ENCODE data around the gene ZNF691. TPM values are rescaled to one million over a fixed set of nuclear protein-coding genes. Genes with fewer than 3 reads are reported as not detected.

ZNF691 gene
- total RNA-seq, 1 donor from 2014 or later = 4.5 TPM

GRCh38 chr1:42825036-42825851, 21.2 kb upstream of the ZNF691 start:
- FAIRE-seq = no peak
- no peak for DNase-seq (ENCODE audit: low read depth)
- H3K27me3 ChIP-seq (ENCODE audit: control insufficient read depth, insufficient read depth, low read length) = no peaks in the 10 kb centered on the region
- H3K4me3 ChIP-seq (ENCODE audit: low read depth, low read length) = no peak overlapping the region
- H3K36me3 ChIP-seq (ENCODE audit: control insufficient read depth, insufficient read depth, low read length) = no peaks in the 10 kb centered on the region
- TF ChIP-seq CTCF (IDR thresholded peaks at IDR 0.05; ENCODE audit: insufficient read depth, low read length, severe bottlenecking) = no peak

GRCh38 chr1:42830631-42831030, 15.8 kb upstream of the ZNF691 start:
- no peak overlapping the region for H3K4me3 ChIP-seq (ENCODE audit: low read depth, low read length)
- no peaks in the 10 kb centered on the region for H3K27me3 ChIP-seq (ENCODE audit: control insufficient read depth, insufficient read depth, low read length)
- FAIRE-seq (no peak), DNase-seq (ENCODE audit: low read depth) (no peak)
- no peaks in the 10 kb centered on the region for H3K36me3 ChIP-seq (ENCODE audit: control insufficient read depth, insufficient read depth, low read length)
- TF ChIP-seq CTCF (IDR thresholded peaks at IDR 0.05; ENCODE audit: insufficient read depth, low read length, severe bottlenecking) = no peak

GRCh38 chr1:42831273-42831672, 15.1 kb upstream of the ZNF691 start:
- no peak for TF ChIP-seq CTCF (IDR thresholded peaks at IDR 0.05; ENCODE audit: insufficient read depth, low read length, severe bottlenecking)
- DNase-seq (ENCODE audit: low read depth) (no peak), FAIRE-seq (no peak)
- H3K36me3 ChIP-seq (ENCODE audit: control insufficient read depth, insufficient read depth, low read length) = no peaks in the 10 kb centered on the region
- no peak overlapping the region for H3K4me3 ChIP-seq (ENCODE audit: low read depth, low read length)
- H3K27me3 ChIP-seq (ENCODE audit: control insufficient read depth, insufficient read depth, low read length) = no peaks in the 10 kb centered on the region

- no peaks in the 10 kb centered on the region for H3K36me3 ChIP-seq (ENCODE audit: control insufficient read depth, insufficient read depth, low read length)
- H3K27me3 ChIP-seq (ENCODE audit: control insufficient read depth, insufficient read depth, low read length) = no peaks in the 10 kb centered on the region
- DNase-seq (ENCODE audit: low read depth) (no peak), FAIRE-seq (no peak)
- H3K4me3 ChIP-seq (ENCODE audit: low read depth, low read length) = no peak overlapping the region
- TF ChIP-seq CTCF (IDR thresholded peaks at IDR 0.05; ENCODE audit: insufficient read depth, low read length, severe bottlenecking) = no peak
Observed at GRCh38 chr1:42832641-42833240, 13.7 kb upstream of the ZNF691 start.

GRCh38 chr1:42833981-42834380, 12.4 kb upstream of the ZNF691 start:
- DNase-seq (ENCODE audit: low read depth) = no peak
- H3K36me3 ChIP-seq (ENCODE audit: control insufficient read depth, insufficient read depth, low read length) = no peaks in the 10 kb centered on the region
- H3K27me3 ChIP-seq (ENCODE audit: control insufficient read depth, insufficient read depth, low read length) = no peaks in the 10 kb centered on the region
- no peak for FAIRE-seq
- H3K4me3 ChIP-seq (ENCODE audit: low read depth, low read length) = no peak overlapping the region
- TF ChIP-seq CTCF (IDR thresholded peaks at IDR 0.05; ENCODE audit: insufficient read depth, low read length, severe bottlenecking) = no peak
